IMR-90 (cell line): ENCODE data around the gene KMT2A.

Experiments used
- CEBPB ChIP-seq: IDR thresholded peaks from 2 replicates; pipeline ENCODE4 v1.6.1; 2012; ENCODE audit warnings: low read depth, low read length, improper control_type of control experiment
- CHD1 ChIP-seq: IDR thresholded peaks from 2 replicates; pipeline ENCODE4 v1.6.1; 2012; ENCODE audit warnings: low read depth, low read length, improper control_type of control experiment
- CTCF ChIP-seq: conservative IDR thresholded peaks from 2 replicates; pipeline ENCODE4 v1.5.1; 2012; ENCODE audit warnings: mild to moderate bottlenecking, low read depth, low read length, improper control_type of control experiment
- MAZ ChIP-seq: IDR thresholded peaks from 2 replicates; pipeline ENCODE4 v1.6.1; 2012; ENCODE audit warnings: low read depth, mild to moderate bottlenecking, low read length, improper control_type of control experiment, moderate library complexity, borderline replicate concordance
- MXI1 ChIP-seq: IDR thresholded peaks from 2 replicates; pipeline ENCODE4 v1.6.1; 2012; ENCODE audit warnings: low read depth, mild to moderate bottlenecking, low read length, moderate library complexity, borderline replicate concordance
- POLR2A ChIP-seq: IDR thresholded peaks from 2 replicates; pipeline ENCODE4 v1.6.1; 2012; ENCODE audit warnings: mild to moderate bottlenecking, low read depth, low read length
- RAD21 ChIP-seq: IDR thresholded peaks from 2 replicates; pipeline ENCODE4 v1.6.1; 2012; ENCODE audit warnings: low read length, improper control_type of control experiment
- SMC3 ChIP-seq: fragments of 150-350 bp; IDR thresholded peaks from 2 replicates; pipeline ENCODE4 v1.6.1; 2016; ENCODE audit warnings: low read depth, mild to moderate bottlenecking, antibody characterized with exemption, low read length, moderate library complexity
- TF ChIP-seq, protein P1 (sequence below): fragments of 150-350 bp; IDR thresholded peaks from 2 replicates; pipeline ENCODE4 v1.6.1; 2017; ENCODE audit warnings: mild to moderate bottlenecking, antibody characterized with exemption, low read length, low read depth

DNA sequence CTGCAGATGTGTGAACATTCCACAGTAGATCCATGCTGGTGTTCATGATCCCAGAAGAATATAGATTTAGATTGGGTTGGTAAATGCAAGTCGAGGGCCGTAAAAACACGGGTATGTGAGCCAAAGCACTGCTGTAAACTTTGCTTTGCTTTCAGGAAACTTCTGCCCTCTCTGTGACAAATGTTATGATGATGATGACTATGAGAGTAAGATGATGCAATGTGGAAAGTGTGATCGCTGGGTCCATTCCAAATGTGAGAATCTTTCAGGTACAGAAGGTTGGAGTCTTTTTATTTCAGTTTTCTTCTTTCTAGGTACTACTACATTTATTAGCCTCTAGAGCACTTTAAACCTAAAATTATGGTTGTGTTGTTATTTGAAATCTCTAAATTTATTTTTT lies 54.7 kb downstream of the KMT2A start:
- TF ChIP-seq CTCF = no peak
- TF ChIP-seq POLR2A = no peak
- TF ChIP-seq SMC3 = no peak
- peak; percentile 34; the same call in 1 of the 2 replicates for TF ChIP-seq CEBPB
- no peak for TF ChIP-seq MXI1
- TF ChIP-seq MAZ = no peak
- no peak for TF ChIP-seq CHD1
- TF ChIP-seq RAD21 = no peak
- TF ChIP-seq, protein P1, sequence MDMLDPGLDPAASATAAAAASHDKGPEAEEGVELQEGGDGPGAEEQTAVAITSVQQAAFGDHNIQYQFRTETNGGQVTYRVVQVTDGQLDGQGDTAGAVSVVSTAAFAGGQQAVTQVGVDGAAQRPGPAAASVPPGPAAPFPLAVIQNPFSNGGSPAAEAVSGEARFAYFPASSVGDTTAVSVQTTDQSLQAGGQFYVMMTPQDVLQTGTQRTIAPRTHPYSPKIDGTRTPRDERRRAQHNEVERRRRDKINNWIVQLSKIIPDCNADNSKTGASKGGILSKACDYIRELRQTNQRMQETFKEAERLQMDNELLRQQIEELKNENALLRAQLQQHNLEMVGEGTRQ = no peak
